H1 (cell line): ENCODE results near the gene CAMTA1. TPM values are rescaled to one million over a fixed set of nuclear protein-coding genes. Genes with fewer than 3 reads are reported as not detected.

Experiments
- CTCF ChIA-PET: fragments of 300-600 bp; sonication (Branson Sonifier 250); formaldehyde crosslinking; loops from one replicate; lab custom pipeline; 2021; ENCODE audit not compliant: partially characterized antibody; lab: Charles Lee
- POLR2A ChIA-PET: fragments of 300-600 bp; sonication (Branson Sonifier 250); formaldehyde crosslinking; loops from one replicate; lab custom pipeline; 2021; ENCODE audit warnings: inconsistent platforms; ENCODE audit not compliant: partially characterized antibody; lab: Charles Lee
- DNase-seq, 2 experiments: peaks; one replicate each; pipeline versions ENCODE4 v3.0.0 to v3.0.0-alpha.2; 2010 to 2022; ENCODE audit warnings: low spot score in 2 of 2, low read depth in 1 of 2, mixed read lengths in 1 of 2
- FAIRE-seq: peaks from 2 replicates; lab custom pipeline; 2011; peaks lifted over from hg19 to GRCh38; lab: Jason Lieb, UNC
- H2AFZ ChIP-seq: 2 replicates; pipeline ENCODE4 v1.8.1; 2012; ENCODE audit warnings: low read length, inconsistent platforms
- H2AK5ac ChIP-seq: 2 replicates; pipeline ENCODE4 v1.6.1; 2013; ENCODE audit warnings: low read depth, low read length
- H2BK120ac ChIP-seq: replicated peaks from 2 replicates; pipeline ENCODE3; 2013; ENCODE audit warnings: low read depth, low read length, inconsistent platforms
- H2BK12ac ChIP-seq: 2 replicates; pipeline ENCODE4 v1.6.1; 2013; ENCODE audit warnings: low read depth, low read length
- H2BK15ac ChIP-seq: 2 replicates; pipeline ENCODE4 v1.6.1; 2013; ENCODE audit warnings: low read length
- H2BK20ac ChIP-seq: 2 replicates; pipeline ENCODE4 v1.6.1; 2013; ENCODE audit warnings: low read length
- H2BK5ac ChIP-seq: 2 replicates; pipeline ENCODE4 v1.6.1; 2013; ENCODE audit warnings: low read depth, low read length
- H3K14ac ChIP-seq: 2 replicates; pipeline ENCODE4 v1.6.1; 2013; ENCODE audit warnings: inconsistent platforms; ENCODE audit not compliant: insufficient read length
- H3K18ac ChIP-seq: 2 replicates; pipeline ENCODE4 v1.6.1; 2013; ENCODE audit warnings: low read length; ENCODE audit errors: extremely low read depth
- H3K23ac ChIP-seq: 2 replicates; pipeline ENCODE4 v1.6.1; 2013; ENCODE audit warnings: inconsistent platforms; ENCODE audit not compliant: insufficient read length
- H3K23me2 ChIP-seq: 2 replicates; pipeline ENCODE4 v1.6.1; 2013; ENCODE audit warnings: low read depth, low read length
- H3K27ac ChIP-seq: 2 replicates; pipeline ENCODE4 v1.6.1; 2011; ENCODE audit warnings: low read depth, low read length, inconsistent platforms
- H3K27me3 ChIP-seq, 4 experiments: replicated peaks in 1 of 4; 1 replicate in 1 of 4; 2 replicates in 3 of 4; pipeline versions ENCODE4 v1.6.1 to v1.8.1; 2011 to 2013; ENCODE audit warnings: low read length in 3 of 4, mild to moderate bottlenecking in 3 of 4, inconsistent platforms in 2 of 4, mixed read lengths in 2 of 4, moderate library complexity in 1 of 4; ENCODE audit not compliant: control insufficient read depth in 3 of 4, insufficient read depth in 3 of 4; ENCODE audit errors: extremely low read depth in 1 of 4
- H3K36me3 ChIP-seq, 4 experiments: 2 replicates each; pipeline versions ENCODE4 v1.6.1 to v1.8.1; 2011 to 2013; ENCODE audit warnings: mild to moderate bottlenecking in 4 of 4, low read length in 3 of 4, moderate library complexity in 2 of 4, control low read depth in 1 of 4, inconsistent platforms in 1 of 4; ENCODE audit not compliant: insufficient read depth in 4 of 4, control insufficient read depth in 2 of 4
- H3K4ac ChIP-seq: replicated peaks from 2 replicates; pipeline ENCODE3; 2013; ENCODE audit warnings: low read length, low read depth, mixed read lengths, inconsistent platforms; ENCODE audit not compliant: insufficient read length
- H3K4me1 ChIP-seq, 4 experiments: replicated peaks in 1 of 4; 1 replicate in 1 of 4; 2 replicates in 3 of 4; pipeline versions ENCODE4 v1.6.1 to v1.8.1; 2011 to 2013; ENCODE audit warnings: low read length in 3 of 4, inconsistent platforms in 2 of 4, mixed read lengths in 1 of 4; ENCODE audit not compliant: insufficient read depth in 4 of 4, control insufficient read depth in 3 of 4
- H3K4me2 ChIP-seq, 2 experiments: 2 replicates each; pipeline versions ENCODE4 v1.6.1 to v1.8.1; 2011 to 2013; ENCODE audit warnings: low read depth in 2 of 2, low read length in 2 of 2, control low read depth in 1 of 2, inconsistent platforms in 1 of 2, mild to moderate bottlenecking in 1 of 2; ENCODE audit not compliant: insufficient read depth in 1 of 2
- H3K4me3 ChIP-seq, 4 experiments: fragments of 200-600, 300-600 bp in 1 of 4; sonication (generic), shearing (Covaris generic), sonication (Bioruptor Twin) in 1 of 4; 2 replicates each; pipeline versions ENCODE4 v1.5.1 to v1.8.1; 2011 to 2016; ENCODE audit warnings: low read length in 4 of 4, low read depth in 3 of 4, control low read depth in 2 of 4, inconsistent platforms in 2 of 4, mild to moderate bottlenecking in 2 of 4, mixed read lengths in 1 of 4, moderate library complexity in 1 of 4; ENCODE audit not compliant: insufficient read depth in 2 of 4; ENCODE audit errors: extremely low read depth in 1 of 4
- H3K56ac ChIP-seq: replicated peaks from 2 replicates; pipeline ENCODE3; 2013; ENCODE audit warnings: low read depth, mild to moderate bottlenecking, mixed read lengths, low read length, inconsistent platforms; ENCODE audit not compliant: insufficient read length
- H3K79me1 ChIP-seq: 2 replicates; pipeline ENCODE4 v1.6.1; 2013; ENCODE audit warnings: low read depth, low read length, control low read depth
- H3K79me2 ChIP-seq, 2 experiments: 2 replicates each; pipeline versions ENCODE4 v1.6.1 to v1.8.1; 2012 to 2013; ENCODE audit warnings: low read length in 2 of 2, mild to moderate bottlenecking in 2 of 2, inconsistent platforms in 1 of 2; ENCODE audit not compliant: insufficient read depth in 2 of 2, control insufficient read depth in 1 of 2
- H3K9ac ChIP-seq, 4 experiments: replicated peaks in 1 of 4; 1 replicate in 1 of 4; 2 replicates in 3 of 4; pipeline versions ENCODE4 v1.6.1 to v1.8.1; 2011 to 2013; ENCODE audit warnings: low read depth in 3 of 4, low read length in 3 of 4, control low read depth in 2 of 4, mild to moderate bottlenecking in 2 of 4, moderate library complexity in 2 of 4, inconsistent platforms in 1 of 4; ENCODE audit errors: extremely low read depth in 1 of 4
- H3K9me3 ChIP-seq, 2 experiments: 2 replicates each; pipeline versions ENCODE4 v1.6.1 to v1.8.1; 2012 to 2013; ENCODE audit warnings: mild to moderate bottlenecking in 2 of 2, moderate library complexity in 2 of 2, control low read depth in 1 of 2, inconsistent platforms in 1 of 2, low read depth in 1 of 2, low read length in 1 of 2, mixed read lengths in 1 of 2; ENCODE audit not compliant: insufficient read depth in 2 of 2
- H4K20me1 ChIP-seq, 2 experiments: replicated peaks in 1 of 2; 2 replicates each; pipeline versions ENCODE3 to v1.8.1; 2011 to 2013; ENCODE audit warnings: inconsistent platforms in 2 of 2, low read length in 2 of 2, mild to moderate bottlenecking in 1 of 2; ENCODE audit not compliant: insufficient read depth in 2 of 2, control insufficient read depth in 1 of 2
- H4K5ac ChIP-seq: 2 replicates; pipeline ENCODE4 v1.6.1; 2013; ENCODE audit warnings: low read length, low read depth, mixed read lengths, inconsistent platforms; ENCODE audit not compliant: insufficient read length
- H4K8ac ChIP-seq: 2 replicates; pipeline ENCODE4 v1.8.0; 2013; ENCODE audit warnings: mild to moderate bottlenecking, moderate library complexity, low read length, inconsistent platforms; ENCODE audit not compliant: insufficient read depth; ENCODE audit errors: extremely low read depth
- H4K91ac ChIP-seq: replicated peaks from 2 replicates; pipeline ENCODE3; 2013; ENCODE audit warnings: low read length, mixed read lengths, inconsistent platforms; ENCODE audit not compliant: insufficient read length
- WGBS, 2 experiments: shearing (Covaris generic) in 1 of 2; methylation state at CpG; one replicate each; pipeline versions ENCODE4 v1.1.6 to v1.1.7; 2013 to 2015; ENCODE audit warnings: low lambda C conversion rate in 2 of 2, mixed read lengths in 2 of 2, inconsistent platforms in 1 of 2, low coverage in 1 of 2, missing lambda C conversion rate in 1 of 2; ENCODE audit not compliant: insufficient replicate concordance in 2 of 2, insufficient coverage in 1 of 2, insufficient read length in 1 of 2; ENCODE audit errors: extremely low coverage in 1 of 2, missing lambda C conversion rate in 1 of 2; 5-methylcytosine and 5-hydroxymethylcytosine counted together
- polyA plus RNA-seq, 7 experiments: library from polyadenylated mRNA; depleted of rRNA in 3 of 7; stranded (reverse) in 5 of 7; unstranded in 2 of 7; fragments of >200 nt in 5 of 7; fragments of 200-250 nt in 2 of 7; gene quantifications; 1 replicate in 5 of 7; 2 replicates in 1 of 7; 4 replicates in 1 of 7; pipeline versions ENCODE4 v1.2.1 to v1.2.3, GENCODE V29; 2011 to 2013; ENCODE audit warnings: missing spikeins in 2 of 7, mixed read lengths in 2 of 7
- total RNA-seq: library from RNA; stranded (reverse); fragmentation: NEBNext Ultra II Directional; extraction: Animal tissue kit (Norgen Biotek cat#: 25700); gene quantifications from 2 replicates; pipeline ENCODE4 v1.2.1, GENCODE V29; 2021

Gene CAMTA1
- total and polyA plus RNA-seq, 2 of the 8 experiments (the other 6 are each of a cell fraction or from before 2014, with no cell fraction given), result 65.0 to 119 TPM

DNA sequence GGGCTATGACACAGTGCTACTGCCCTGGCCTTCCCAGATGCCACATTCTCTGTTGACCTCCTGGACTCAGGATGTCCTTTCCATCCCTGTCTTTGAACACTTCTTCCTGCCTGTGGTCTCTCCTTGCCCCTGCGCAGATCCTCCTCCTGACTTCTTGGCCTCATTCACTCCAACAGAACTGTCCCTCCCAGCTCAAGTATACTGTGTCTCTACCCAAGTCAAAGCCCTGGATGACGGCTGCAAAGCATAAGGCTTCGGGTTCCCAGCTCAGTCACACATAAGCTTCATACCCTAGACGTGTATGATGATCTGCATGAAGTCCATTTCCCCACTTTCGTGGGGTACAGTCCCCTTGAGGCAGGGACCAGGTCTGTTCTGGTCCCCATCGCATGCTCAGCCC lies 657.7 kb downstream of the CAMTA1 start:
- H3K56ac ChIP-seq, result no peak overlapping the region
- no peak overlapping the region for H3K9ac ChIP-seq
- H3K36me3 ChIP-seq, result no peaks in the 10 kb centered on the region
- H3K4ac ChIP-seq, result no peak overlapping the region
- DNase-seq (no peak), FAIRE-seq (no peak)
- POLR2A ChIA-PET, result no interaction called here
- H3K4me2 ChIP-seq, result no peak overlapping the region
- H2BK20ac ChIP-seq, result no peak overlapping the region; the same call in 1 of the 2 replicates
- CTCF ChIA-PET, result interaction anchor here (0.6 to 2.6 kb wide), 4 partner anchors 11 to 609 kb away, joined by 3 to 8 read pairs (median 4); no protein-coding TSS in a partner anchor
- no peaks in the 10 kb centered on the region for H3K9me3 ChIP-seq
- H4K20me1 ChIP-seq, result peaks cover 0 to 2% of the 10 kb centered on the region in 2 experiments
- no peak overlapping the region for H2AFZ ChIP-seq
- no peak overlapping the region for H3K27ac ChIP-seq
- no peaks in the 10 kb centered on the region for H3K79me2 ChIP-seq
- no peak overlapping the region for H3K23ac ChIP-seq
- H3K23me2 ChIP-seq, result no peaks in the 10 kb centered on the region
- no peak overlapping the region for H4K8ac ChIP-seq
- H3K18ac ChIP-seq, result no peak overlapping the region
- H3K79me1 ChIP-seq, result no peaks in the 10 kb centered on the region
- H2BK15ac ChIP-seq, result no peak overlapping the region
- no peaks in the 10 kb centered on the region; a peak in 1 of 7 replicates for H3K4me1 ChIP-seq
- no peak overlapping the region for H4K91ac ChIP-seq
- 86% methylated on average over 6 of the region's 6 CpGs; no CpG with 5 or more reads in 1 of the 2 experiments for WGBS, 2 experiments
- no peak overlapping the region for H2BK12ac ChIP-seq
- no peak overlapping the region for H2BK5ac ChIP-seq
- H2AK5ac ChIP-seq, result no peak overlapping the region
- H3K27me3 ChIP-seq, result no peaks in the 10 kb centered on the region
- H2BK120ac ChIP-seq, result no peak overlapping the region
- no peak overlapping the region for H3K14ac ChIP-seq
- no peak overlapping the region for H3K4me3 ChIP-seq
- no peak overlapping the region for H4K5ac ChIP-seq
